Neural cell (in vitro differentiated cells): ENCODE data around the gene RFT1. TPM values are rescaled to one million over a fixed set of nuclear protein-coding genes. Genes with fewer than 3 reads are reported as not detected.

Experiments used
- H2AFZ ChIP-seq: fragments of 200-600, 300-800 bp; sonication (generic), shearing (Covaris generic); 2 replicates; pipeline ENCODE4 v1.6.0; 2014; ENCODE audit warnings: low read depth, mild to moderate bottlenecking, antibody characterized with exemption, low read length, moderate library complexity
- H3F3A ChIP-seq: fragments of 200-600 bp; shearing (Covaris generic); 2 replicates; pipeline ENCODE4 v1.6.1; 2016; ENCODE audit warnings: mild to moderate bottlenecking, moderate library complexity, mixed read lengths, antibody characterized with exemption, low read length; ENCODE audit not compliant: insufficient read depth, poor library complexity, severe bottlenecking
- H3K27ac ChIP-seq: fragments of 200-600, 300-800 bp; sonication (generic), shearing (Covaris generic); 2 replicates; pipeline ENCODE4 v1.5.1; 2014; ENCODE audit warnings: mild to moderate bottlenecking, low read length, moderate library complexity
- H3K27me3 ChIP-seq: fragments of 300-800, 200-600 bp; sonication (generic), shearing (Covaris generic); 2 replicates; pipeline ENCODE4 v1.6.0; 2014; ENCODE audit warnings: mild to moderate bottlenecking, low read depth, low read length, moderate library complexity; ENCODE audit not compliant: insufficient read depth
- H3K36me3 ChIP-seq: fragments of 300-800, 200-600 bp; sonication (generic), shearing (Covaris generic); 2 replicates; pipeline ENCODE4 v1.5.1; 2014; ENCODE audit warnings: mild to moderate bottlenecking, antibody characterized with exemption, low read length, moderate library complexity; ENCODE audit not compliant: insufficient read depth
- H3K4me2 ChIP-seq: fragments of 300-800, 200-600 bp; sonication (generic), shearing (Covaris generic); 2 replicates; pipeline ENCODE4 v1.6.0; 2014; ENCODE audit warnings: mild to moderate bottlenecking, low read length
- H3K4me3 ChIP-seq: fragments of 300-800, 200-600 bp; sonication (generic), shearing (Covaris generic); 2 replicates; pipeline ENCODE4 v1.5.1; 2014; ENCODE audit warnings: mild to moderate bottlenecking, low read length, moderate library complexity
- H3K79me2 ChIP-seq: fragments of 200-600 bp; shearing (Covaris generic); replicated peaks from 2 replicates; pipeline ENCODE4 v1.6.0; 2014; ENCODE audit warnings: mild to moderate bottlenecking, low read length, moderate library complexity; ENCODE audit not compliant: insufficient read depth
- H3K9ac ChIP-seq: fragments of 300-800, 200-600 bp; sonication (generic), shearing (Covaris generic); 2 replicates; pipeline ENCODE4 v1.6.1; 2016; ENCODE audit warnings: mild to moderate bottlenecking, low read length, mixed read lengths
- H3K9me2 ChIP-seq: fragments of 200-600 bp; shearing (Covaris generic); 2 replicates; pipeline ENCODE4 v1.6.1; 2016; ENCODE audit warnings: mild to moderate bottlenecking, low read length, mixed read lengths; ENCODE audit not compliant: insufficient read depth
- H3K9me3 ChIP-seq: fragments of 200-600, 300-800 bp; sonication (generic), shearing (Covaris generic); 2 replicates; pipeline ENCODE4 v1.6.1; 2016; ENCODE audit warnings: mild to moderate bottlenecking, mixed run types, low read length, moderate library complexity, mixed read lengths
- H4K20me1 ChIP-seq: fragments of 200-600 bp; shearing (Covaris generic); 2 replicates; pipeline ENCODE4 v1.6.1; 2016; ENCODE audit warnings: mild to moderate bottlenecking, mixed run types; ENCODE audit not compliant: insufficient read depth
- EP300 ChIP-seq: fragments of 450-650 bp; conservative IDR thresholded peaks from 2 replicates; pipeline ENCODE4 v1.6.1; 2014; ENCODE audit warnings: antibody characterized with exemption, mild to moderate bottlenecking, moderate library complexity; ENCODE audit not compliant: poor library complexity, severe bottlenecking
- EZH2 ChIP-seq: fragments of 200-600, 300-800 bp; shearing (Covaris generic), sonication (generic); IDR thresholded peaks from 2 replicates; pipeline ENCODE4 v1.6.1; 2014; ENCODE audit warnings: antibody characterized with exemption, low read length, borderline replicate concordance, mild to moderate bottlenecking; ENCODE audit not compliant: insufficient read depth, poor library complexity, severe bottlenecking
- MXI1 ChIP-seq: fragments of 450-650 bp; conservative IDR thresholded peaks from 2 replicates; pipeline ENCODE4 v1.6.1; 2014; ENCODE audit warnings: antibody characterized with exemption, mild to moderate bottlenecking; ENCODE audit not compliant: poor library complexity, severe bottlenecking
- POLR2AphosphoS5 ChIP-seq: IDR thresholded peaks from 2 replicates; pipeline ENCODE4 v1.6.1; 2012
- RAD21 ChIP-seq: fragments of 450-650 bp; conservative IDR thresholded peaks from 2 replicates; pipeline ENCODE4 v1.6.1; 2014; ENCODE audit warnings: antibody characterized with exemption, mild to moderate bottlenecking, moderate library complexity
- SMC3 ChIP-seq: fragments of 450-650 bp; conservative IDR thresholded peaks from 2 replicates; pipeline ENCODE4 v1.6.1; 2014; ENCODE audit warnings: antibody characterized with exemption, mild to moderate bottlenecking, moderate library complexity; ENCODE audit not compliant: poor library complexity
- TAF1 ChIP-seq: IDR thresholded peaks from 2 replicates; pipeline ENCODE4 v1.6.1; 2012; ENCODE audit warnings: low read depth
- polyA plus RNA-seq: library from polyadenylated mRNA; depleted of rRNA; stranded (reverse); fragments of >200 nt; gene quantifications from 2 replicates; pipeline ENCODE4 v1.2.3, GENCODE V29; 2014
- TF ChIP-seq, protein P1 (sequence below): IDR thresholded peaks from 2 replicates; pipeline ENCODE4 v1.6.1; 2012; ENCODE audit warnings: borderline replicate concordance
- TF ChIP-seq, protein P2 (sequence below): fragments of 450-650 bp; IDR thresholded peaks from 2 replicates; pipeline ENCODE4 v1.5.1; 2014; ENCODE audit warnings: antibody characterized with exemption, mild to moderate bottlenecking, moderate library complexity; ENCODE audit not compliant: poor library complexity, severe bottlenecking

Gene RFT1
- polyA plus RNA-seq, 1 donor from 2014 or later = 6.1 TPM

DNA sequence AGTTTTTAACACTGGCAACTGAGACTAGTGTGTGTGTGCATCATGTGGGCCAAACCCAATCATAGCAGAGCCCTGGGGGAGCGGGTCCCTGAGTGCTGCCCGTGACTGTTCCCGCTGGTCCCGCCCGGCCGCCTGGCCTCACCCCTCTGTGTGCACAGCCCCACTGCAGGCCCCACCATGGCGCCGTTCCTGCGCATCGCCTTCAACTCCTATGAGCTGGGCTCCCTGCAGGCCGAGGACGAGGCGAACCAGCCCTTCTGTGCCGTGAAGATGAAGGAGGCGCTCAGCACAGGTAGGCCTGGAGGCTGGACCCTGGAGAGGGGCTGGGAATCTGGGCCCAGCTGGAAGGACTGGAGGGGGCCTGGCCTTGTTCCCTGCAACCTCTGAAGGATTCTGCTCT lies 48.0 kb upstream of the RFT1 start:
- Histone ChIP-seq H3K4me2 (no peak overlapping the region), H3F3A (no peaks in the 10 kb centered on the region), H4K20me1 (no peaks in the 10 kb centered on the region), H3K9ac (no peak overlapping the region), H3K27ac (no peak overlapping the region), H3K36me3 (no peaks in the 10 kb centered on the region), H3K79me2 (no peaks in the 10 kb centered on the region), H3K9me2 (no peaks in the 10 kb centered on the region), H3K4me3 (no peak overlapping the region), H2AFZ (no peak overlapping the region), H3K9me3 (no peaks in the 10 kb centered on the region), H3K27me3 (no peaks in the 10 kb centered on the region)
- TF ChIP-seq MXI1 (no peak), EP300 (no peak), EZH2 (no peak), SMC3 (no peak), POLR2AphosphoS5 (no peak), RAD21 (no peak), TAF1 (no peak)
- TF ChIP-seq, protein P1, sequence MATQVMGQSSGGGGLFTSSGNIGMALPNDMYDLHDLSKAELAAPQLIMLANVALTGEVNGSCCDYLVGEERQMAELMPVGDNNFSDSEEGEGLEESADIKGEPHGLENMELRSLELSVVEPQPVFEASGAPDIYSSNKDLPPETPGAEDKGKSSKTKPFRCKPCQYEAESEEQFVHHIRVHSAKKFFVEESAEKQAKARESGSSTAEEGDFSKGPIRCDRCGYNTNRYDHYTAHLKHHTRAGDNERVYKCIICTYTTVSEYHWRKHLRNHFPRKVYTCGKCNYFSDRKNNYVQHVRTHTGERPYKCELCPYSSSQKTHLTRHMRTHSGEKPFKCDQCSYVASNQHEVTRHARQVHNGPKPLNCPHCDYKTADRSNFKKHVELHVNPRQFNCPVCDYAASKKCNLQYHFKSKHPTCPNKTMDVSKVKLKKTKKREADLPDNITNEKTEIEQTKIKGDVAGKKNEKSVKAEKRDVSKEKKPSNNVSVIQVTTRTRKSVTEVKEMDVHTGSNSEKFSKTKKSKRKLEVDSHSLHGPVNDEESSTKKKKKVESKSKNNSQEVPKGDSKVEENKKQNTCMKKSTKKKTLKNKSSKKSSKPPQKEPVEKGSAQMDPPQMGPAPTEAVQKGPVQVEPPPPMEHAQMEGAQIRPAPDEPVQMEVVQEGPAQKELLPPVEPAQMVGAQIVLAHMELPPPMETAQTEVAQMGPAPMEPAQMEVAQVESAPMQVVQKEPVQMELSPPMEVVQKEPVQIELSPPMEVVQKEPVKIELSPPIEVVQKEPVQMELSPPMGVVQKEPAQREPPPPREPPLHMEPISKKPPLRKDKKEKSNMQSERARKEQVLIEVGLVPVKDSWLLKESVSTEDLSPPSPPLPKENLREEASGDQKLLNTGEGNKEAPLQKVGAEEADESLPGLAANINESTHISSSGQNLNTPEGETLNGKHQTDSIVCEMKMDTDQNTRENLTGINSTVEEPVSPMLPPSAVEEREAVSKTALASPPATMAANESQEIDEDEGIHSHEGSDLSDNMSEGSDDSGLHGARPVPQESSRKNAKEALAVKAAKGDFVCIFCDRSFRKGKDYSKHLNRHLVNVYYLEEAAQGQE = no peak
- TF ChIP-seq, protein P2, sequence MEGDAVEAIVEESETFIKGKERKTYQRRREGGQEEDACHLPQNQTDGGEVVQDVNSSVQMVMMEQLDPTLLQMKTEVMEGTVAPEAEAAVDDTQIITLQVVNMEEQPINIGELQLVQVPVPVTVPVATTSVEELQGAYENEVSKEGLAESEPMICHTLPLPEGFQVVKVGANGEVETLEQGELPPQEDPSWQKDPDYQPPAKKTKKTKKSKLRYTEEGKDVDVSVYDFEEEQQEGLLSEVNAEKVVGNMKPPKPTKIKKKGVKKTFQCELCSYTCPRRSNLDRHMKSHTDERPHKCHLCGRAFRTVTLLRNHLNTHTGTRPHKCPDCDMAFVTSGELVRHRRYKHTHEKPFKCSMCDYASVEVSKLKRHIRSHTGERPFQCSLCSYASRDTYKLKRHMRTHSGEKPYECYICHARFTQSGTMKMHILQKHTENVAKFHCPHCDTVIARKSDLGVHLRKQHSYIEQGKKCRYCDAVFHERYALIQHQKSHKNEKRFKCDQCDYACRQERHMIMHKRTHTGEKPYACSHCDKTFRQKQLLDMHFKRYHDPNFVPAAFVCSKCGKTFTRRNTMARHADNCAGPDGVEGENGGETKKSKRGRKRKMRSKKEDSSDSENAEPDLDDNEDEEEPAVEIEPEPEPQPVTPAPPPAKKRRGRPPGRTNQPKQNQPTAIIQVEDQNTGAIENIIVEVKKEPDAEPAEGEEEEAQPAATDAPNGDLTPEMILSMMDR = no peak

GRCh38 chr3:53175613-53176540 lies 45.6 kb upstream of the RFT1 start:
- Histone ChIP-seq H3K9ac (no peak overlapping the region), H2AFZ (no peak overlapping the region), H3F3A (no peaks in the 10 kb centered on the region), H3K4me2 (no peak overlapping the region), H4K20me1 (no peaks in the 10 kb centered on the region), H3K27me3 (no peaks in the 10 kb centered on the region), H3K9me2 (no peaks in the 10 kb centered on the region), H3K36me3 (no peaks in the 10 kb centered on the region), H3K9me3 (no peaks in the 10 kb centered on the region), H3K79me2 (no peaks in the 10 kb centered on the region), H3K27ac (no peak overlapping the region), H3K4me3 (no peak overlapping the region)
- TF ChIP-seq, protein P2 = no peak
- no peak for TF ChIP-seq RAD21
- TF ChIP-seq EP300 = no peak
- TF ChIP-seq POLR2AphosphoS5 = no peak
- TF ChIP-seq, protein P1 = no peak
- no peak for TF ChIP-seq TAF1
- TF ChIP-seq SMC3 = no peak
- TF ChIP-seq MXI1 = no peak
- no peak for TF ChIP-seq EZH2
